NT2/D1 (cell line): ENCODE measurements around the gene CCDC93.

Source experiments
- DNase-seq: peaks from one replicate; pipeline ENCODE4 v3.0.0-alpha.2; 2011; ENCODE audit warnings: low read depth, low spot score
- H3K27me3 ChIP-seq: 2 replicates; pipeline ENCODE4 v1.6.0; 2011; ENCODE audit warnings: mild to moderate bottlenecking; ENCODE audit not compliant: insufficient read length, insufficient read depth
- H3K36me3 ChIP-seq: 2 replicates; pipeline ENCODE4 v1.6.1; 2011; ENCODE audit warnings: mild to moderate bottlenecking, low read length, mixed read lengths; ENCODE audit not compliant: insufficient read depth, insufficient read length
- H3K4me1 ChIP-seq: 2 replicates; pipeline ENCODE4 v1.5.1; 2011; ENCODE audit not compliant: insufficient read depth, insufficient read length
- H3K4me3 ChIP-seq: 2 replicates; pipeline ENCODE4 v1.5.1; 2011; ENCODE audit warnings: low read depth; ENCODE audit not compliant: insufficient read length
- H3K9ac ChIP-seq: 2 replicates; pipeline ENCODE4 v1.6.0; 2011; ENCODE audit warnings: low read depth; ENCODE audit not compliant: insufficient read length
- H3K9me3 ChIP-seq: 2 replicates; pipeline ENCODE4 v1.5.1; 2011; ENCODE audit warnings: mild to moderate bottlenecking, low read length; ENCODE audit not compliant: insufficient read depth
- SUZ12 ChIP-seq: IDR thresholded peaks from 2 replicates; pipeline ENCODE4 v1.6.1; 2011; ENCODE audit not compliant: insufficient read length, insufficient read depth; ENCODE audit errors: extremely low read depth
- YY1 ChIP-seq: IDR thresholded peaks from 2 replicates; pipeline ENCODE4 v1.6.1; 2011; ENCODE audit not compliant: insufficient read length, insufficient read depth
- ZNF274 ChIP-seq: IDR thresholded peaks from 2 replicates; pipeline ENCODE4 v1.6.1; 2011; ENCODE audit warnings: mild to moderate bottlenecking, low read depth, low read length

The CCDC93 gene

DNA sequence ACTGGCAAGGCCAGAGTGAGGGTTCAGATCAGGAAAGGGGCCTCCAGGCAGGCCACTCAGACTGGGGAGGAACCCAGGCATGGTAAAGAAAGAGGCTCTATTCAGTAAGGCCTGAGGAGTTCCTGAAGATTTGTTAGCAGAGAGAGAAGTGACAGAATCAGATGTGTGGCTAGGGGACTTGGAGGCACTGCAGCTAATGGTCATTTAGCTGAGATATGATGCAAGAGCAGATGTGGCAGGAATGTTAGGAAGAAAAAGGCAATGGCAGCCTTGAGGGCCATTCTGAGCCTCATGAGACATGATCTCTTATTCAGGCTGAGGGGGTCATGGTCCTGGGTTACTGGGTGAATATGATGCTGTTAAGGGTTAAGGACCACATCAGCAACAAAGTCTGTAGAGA lies 73.4 kb downstream of the CCDC93 start:
- no peaks in the 10 kb centered on the region for H3K9me3 ChIP-seq
- TF ChIP-seq YY1 (no peak), ZNF274 (no peak), SUZ12 (no peak)
- no peaks in the 10 kb centered on the region for H3K27me3 ChIP-seq
- H3K9ac ChIP-seq, result no peak overlapping the region
- H3K36me3 ChIP-seq, result peaks cover 69% of the 10 kb centered on the region
- peaks cover 2% of the 10 kb centered on the region for H3K4me1 ChIP-seq
- no peak for DNase-seq
- no peak overlapping the region for H3K4me3 ChIP-seq

DNA sequence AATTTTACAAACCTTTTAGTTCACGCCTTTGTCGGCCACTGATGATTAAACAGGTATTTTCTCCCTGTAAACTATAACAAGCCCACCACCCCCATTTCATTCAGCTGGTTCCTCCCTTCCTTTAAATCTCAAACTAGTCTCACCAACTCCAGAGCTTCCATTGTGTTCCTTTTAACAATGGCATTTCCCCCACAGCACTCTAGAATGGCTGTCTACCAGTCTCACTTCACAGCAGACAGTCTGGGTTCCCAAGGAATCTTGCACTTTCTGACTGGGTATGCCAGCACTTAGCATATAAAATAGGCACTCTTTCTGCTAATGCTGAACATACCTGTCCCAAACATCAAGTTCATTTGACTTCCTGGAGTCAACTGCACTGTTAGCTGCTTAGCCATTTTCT lies 75.3 kb downstream of the CCDC93 start:
- no peak for DNase-seq
- Histone ChIP-seq H3K4me1 (peaks cover 2% of the 10 kb centered on the region), H3K9ac (no peak overlapping the region), H3K4me3 (no peak overlapping the region), H3K27me3 (no peaks in the 10 kb centered on the region), H3K36me3 (peaks cover 71% of the 10 kb centered on the region), H3K9me3 (no peaks in the 10 kb centered on the region)
- no peak for TF ChIP-seq SUZ12
- no peak for TF ChIP-seq ZNF274
- TF ChIP-seq YY1, result no peak

DNA sequence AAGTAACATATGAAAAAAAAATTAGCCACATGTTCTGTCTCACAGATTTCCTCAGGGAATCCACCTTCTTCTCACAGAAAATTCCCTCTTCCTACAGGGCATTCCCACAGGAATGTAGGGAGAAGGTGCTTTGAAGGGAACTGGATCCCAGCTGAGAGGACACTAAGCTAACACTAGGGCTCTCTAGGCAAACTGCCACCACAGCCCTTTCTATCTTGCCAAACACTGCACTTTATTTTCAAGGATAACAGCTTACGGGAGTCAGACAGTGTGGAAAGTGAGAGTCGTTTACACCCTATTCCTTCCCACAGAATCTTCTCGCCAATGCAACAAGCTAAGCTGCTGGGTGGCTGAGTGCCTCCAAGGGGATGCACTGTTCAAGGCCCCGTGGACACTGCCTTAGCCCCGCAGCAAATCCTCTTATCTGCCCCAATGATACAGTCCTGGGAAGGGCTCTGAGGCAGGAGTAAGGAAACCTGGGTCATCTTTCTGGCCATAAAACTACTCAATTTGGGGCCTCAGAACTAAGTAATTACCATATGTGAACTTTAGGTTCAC lies 76.9 kb downstream of the CCDC93 start:
- Histone ChIP-seq H3K4me3 (no peak overlapping the region), H3K4me1 (no peaks in the 10 kb centered on the region), H3K27me3 (no peaks in the 10 kb centered on the region), H3K9ac (no peak overlapping the region), H3K9me3 (no peaks in the 10 kb centered on the region), H3K36me3 (peaks cover 82% of the 10 kb centered on the region)
- no peak for DNase-seq
- no peak for TF ChIP-seq YY1

DNA sequence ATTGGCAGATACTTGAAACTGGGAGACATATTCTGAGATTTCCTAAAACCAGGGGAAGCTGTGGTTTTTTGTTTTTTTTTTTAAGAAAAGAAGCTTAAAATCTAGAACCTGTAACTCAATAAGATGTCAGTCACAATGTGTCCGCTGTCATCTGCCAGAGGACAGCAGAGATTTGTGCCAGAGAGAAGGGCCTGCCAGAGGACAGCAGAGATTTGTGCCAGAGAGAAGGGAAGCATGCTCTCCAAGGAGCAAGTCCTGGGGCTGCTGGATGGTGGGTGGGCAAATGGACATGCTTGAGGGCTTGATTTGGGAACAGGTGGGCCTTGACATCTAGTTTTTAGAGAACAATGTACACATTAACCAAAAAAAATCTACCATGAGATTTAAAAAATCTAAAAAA lies 77.9 kb downstream of the CCDC93 start:
- no peaks in the 10 kb centered on the region for H3K27me3 ChIP-seq
- peaks cover 86% of the 10 kb centered on the region for H3K36me3 ChIP-seq
- no peak for TF ChIP-seq ZNF274
- no peak for TF ChIP-seq SUZ12
- DNase-seq, result no peak
- no peak overlapping the region for H3K4me3 ChIP-seq
- no peak overlapping the region for H3K9ac ChIP-seq
- no peaks in the 10 kb centered on the region for H3K9me3 ChIP-seq
- H3K4me1 ChIP-seq, result no peaks in the 10 kb centered on the region

DNA sequence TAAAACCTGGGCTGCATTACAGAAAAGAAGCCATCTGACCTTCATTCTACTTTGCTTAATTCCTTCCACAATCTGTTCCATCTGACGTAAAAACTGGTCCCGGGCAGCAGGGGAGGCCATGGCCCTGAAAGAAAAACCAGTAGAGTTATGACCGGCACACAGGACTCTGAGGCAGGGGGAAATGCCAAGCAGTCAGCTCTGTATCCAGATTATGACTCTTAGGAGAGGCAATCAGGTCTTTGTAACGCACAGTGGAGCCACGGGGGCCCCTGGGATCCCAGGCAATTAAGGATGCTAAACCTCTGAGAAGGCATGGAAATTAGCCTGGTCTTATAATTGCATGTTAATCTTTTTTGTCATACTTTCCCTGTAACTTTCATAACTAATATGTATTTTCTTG lies 78.4 kb downstream of the CCDC93 start:
- no peak for DNase-seq
- Histone ChIP-seq H3K9me3 (no peaks in the 10 kb centered on the region), H3K36me3 (peaks cover 86% of the 10 kb centered on the region), H3K4me3 (no peak overlapping the region), H3K4me1 (no peaks in the 10 kb centered on the region), H3K9ac (no peak overlapping the region), H3K27me3 (no peaks in the 10 kb centered on the region)
- no peak for TF ChIP-seq SUZ12

DNA sequence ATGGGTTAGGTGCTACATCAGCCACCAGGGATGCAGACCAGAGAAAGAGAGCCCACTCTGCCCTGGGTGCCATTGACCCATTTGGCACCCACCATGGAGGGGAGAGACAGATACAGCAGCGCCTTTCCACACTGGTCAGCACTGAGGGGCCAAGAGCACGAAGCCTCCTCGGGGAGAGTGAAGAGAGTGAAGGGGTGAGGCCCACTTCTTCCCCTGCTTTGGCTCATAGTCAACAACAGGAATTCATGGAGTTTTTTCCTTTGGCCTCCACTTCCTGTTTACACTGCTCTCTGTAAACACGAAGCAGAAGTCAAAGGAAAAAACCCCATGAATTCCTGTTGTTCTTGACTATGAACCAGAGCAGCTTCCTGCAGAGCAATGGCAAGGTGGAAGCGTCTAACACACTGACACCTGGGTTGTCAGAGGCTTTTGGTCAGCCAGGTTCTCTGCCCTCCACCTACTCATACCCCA lies 80.0 kb downstream of the CCDC93 start:
- Histone ChIP-seq H3K9me3 (no peaks in the 10 kb centered on the region), H3K36me3 (peaks cover 84% of the 10 kb centered on the region), H3K27me3 (no peaks in the 10 kb centered on the region), H3K4me1 (no peaks in the 10 kb centered on the region), H3K9ac (no peak overlapping the region), H3K4me3 (no peak overlapping the region)
- TF ChIP-seq SUZ12 (no peak), ZNF274 (no peak), YY1 (no peak)
- no peak for DNase-seq

DNA sequence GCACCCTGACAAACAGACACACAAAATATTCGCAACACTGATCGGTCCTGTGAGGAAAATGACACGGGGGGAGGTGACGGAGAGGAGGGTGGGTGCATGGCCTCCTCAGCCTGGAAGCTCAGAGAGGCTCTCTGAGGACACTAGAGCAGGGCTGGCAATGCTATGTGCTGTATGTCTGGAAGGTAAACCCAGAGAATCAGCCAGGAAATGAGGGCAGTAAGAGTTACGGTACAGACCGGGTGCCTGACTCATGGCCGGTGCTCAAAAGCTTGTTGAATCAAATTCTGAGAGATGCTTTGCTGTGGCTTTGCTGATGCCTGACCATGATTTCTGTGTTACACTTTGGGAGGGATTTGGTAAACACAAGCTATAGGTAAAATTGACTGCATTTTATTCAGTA lies 81.9 kb downstream of the CCDC93 start:
- H3K27me3 ChIP-seq, result no peaks in the 10 kb centered on the region
- H3K36me3 ChIP-seq, result peaks cover 72% of the 10 kb centered on the region
- TF ChIP-seq SUZ12 (no peak), YY1 (no peak), ZNF274 (no peak)
- H3K4me1 ChIP-seq, result no peaks in the 10 kb centered on the region
- no peak for DNase-seq
- H3K9ac ChIP-seq, result no peak overlapping the region
- no peaks in the 10 kb centered on the region for H3K9me3 ChIP-seq
- H3K4me3 ChIP-seq, result no peak overlapping the region

DNA sequence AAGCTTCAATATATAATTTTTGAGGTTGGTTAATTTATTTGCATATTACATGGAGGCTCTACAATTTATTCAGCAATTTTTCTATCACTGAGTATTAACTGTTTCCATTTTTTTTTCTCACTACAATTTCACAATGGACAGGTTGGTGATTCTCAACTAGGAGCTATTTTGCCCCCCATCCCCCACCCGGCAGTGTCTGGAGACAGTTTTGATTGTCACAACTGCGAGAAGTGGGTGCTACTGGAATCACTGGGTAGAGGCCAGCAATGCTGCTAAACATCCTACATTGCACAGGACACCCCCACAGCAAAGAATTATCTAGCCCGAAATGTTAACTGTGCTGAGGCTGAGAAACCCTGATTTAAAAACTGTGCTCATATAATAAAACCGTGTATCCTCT lies 82.6 kb downstream of the CCDC93 start:
- DNase-seq, result no peak
- no peak for TF ChIP-seq SUZ12
- TF ChIP-seq ZNF274, result no peak
- TF ChIP-seq YY1, result no peak
- Histone ChIP-seq H3K27me3 (no peaks in the 10 kb centered on the region), H3K9ac (no peak overlapping the region), H3K4me1 (no peaks in the 10 kb centered on the region), H3K9me3 (no peaks in the 10 kb centered on the region), H3K4me3 (no peak overlapping the region), H3K36me3 (peaks cover 67% of the 10 kb centered on the region)
